Subcutaneous adipose tissue (tissue), 4 donors: ENCODE measurements around the gene ECEL1. TPM values are rescaled to one million over a fixed set of nuclear protein-coding genes. Genes with fewer than 3 reads are reported as not detected.

Source experiments
- CTCF ChIP-seq: fragments of 450-650 bp; IDR thresholded peaks from one replicate; pipeline ENCODE4 v1.5.1; 2016; ENCODE audit warnings: low read depth, mild to moderate bottlenecking, control low read depth, antibody characterized with exemption, moderate library complexity
- total RNA-seq, 4 donors: library from RNA; depleted of rRNA; stranded (reverse); fragments of >200 nt; gene quantifications; one replicate each; pipeline ENCODE4 v1.1.0, GENCODE V29; 2016

Gene ECEL1
- total RNA-seq, 4 donors from 2014 or later, result not detected

GRCh38 chr2:232520489-232520888, 32.9 kb upstream of the ECEL1 start:
- no peak for TF ChIP-seq CTCF

- TF ChIP-seq CTCF, result no peak
Observed at GRCh38 chr2:232519581-232520438, 32.2 kb upstream of the ECEL1 start, which contains the start of gene PRSS56. Gene PRSS56, plus strand, starts transcription at chr2:232520388. Its CDS starts 211 bp downstream, at chr2:232520599.

GRCh38 chr2:232518844-232519243, 31.2 kb upstream of the ECEL1 start:
- TF ChIP-seq CTCF, result no peak

- no peak for TF ChIP-seq CTCF
Observed at GRCh38 chr2:232516551-232516950, 28.9 kb upstream of the ECEL1 start.

- TF ChIP-seq CTCF, result no peak
Observed at GRCh38 chr2:232515639-232516038, 28.0 kb upstream of the ECEL1 start.

GRCh38 chr2:232513353-232513752, 25.7 kb upstream of the ECEL1 start:
- no peak for TF ChIP-seq CTCF

- no peak for TF ChIP-seq CTCF
Observed at GRCh38 chr2:232512602-232513001, 25.0 kb upstream of the ECEL1 start.
